IMR-90 (cell line): ENCODE measurements around the gene CLK4. TPM values are rescaled to one million over a fixed set of nuclear protein-coding genes. Genes with fewer than 3 reads are reported as not detected.

Experiments used
- ATAC-seq: fragments of 200-7000 bp; cut with Tn5 transposase; 2 replicates; pipeline ENCODE4 v1.9.1; 2020; ENCODE audit warnings: low read depth, mild to moderate bottlenecking, moderate library complexity
- BruUV-seq: library from RNA; stranded (reverse); fragments of 400-500 nt; replicated peaks from 2 replicates; lab custom pipeline; 2021; lab: Mats Ljungman, UMichigan
- CTCF ChIA-PET: fragments of 300-600 bp; formaldehyde crosslinking; extraction: SDS; loops from one replicate; lab custom pipeline; 2021; ENCODE audit warnings: antibody characterized with exemption; lab: Yijun Ruan, JAX
- POLR2A ChIA-PET: fragments of 300-600 bp; sonication (Branson Sonifier 250); formaldehyde crosslinking; loops from one replicate; lab custom pipeline; 2022; ENCODE audit warnings: antibody characterized with exemption; ENCODE audit not compliant: unreplicated experiment; lab: Charles Lee
- DNase-seq: peaks from one replicate; pipeline ENCODE4 v3.0.0; 2013
- H2AFZ ChIP-seq: replicated peaks from 2 replicates; pipeline ENCODE3; 2013; ENCODE audit warnings: low read length, mild to moderate bottlenecking; ENCODE audit not compliant: poor library complexity
- H2AK5ac ChIP-seq: 2 replicates; pipeline ENCODE4 v1.6.1; 2013; ENCODE audit warnings: low read depth, low read length, inconsistent platforms
- H2AK9ac ChIP-seq: replicated peaks from 2 replicates; pipeline ENCODE3; 2013; ENCODE audit warnings: mild to moderate bottlenecking, low read depth, low read length, moderate library complexity; ENCODE audit not compliant: poor library complexity
- H2BK120ac ChIP-seq: 2 replicates; pipeline ENCODE4 v1.6.1; 2013; ENCODE audit warnings: low read depth, low read length, inconsistent platforms
- H2BK15ac ChIP-seq: 3 replicates; pipeline ENCODE4 v1.6.1; 2013; ENCODE audit warnings: low read depth, low read length, inconsistent platforms
- H2BK20ac ChIP-seq: 2 replicates; pipeline ENCODE4 v1.6.1; 2013; ENCODE audit warnings: low read depth, mild to moderate bottlenecking, inconsistent platforms, low read length, moderate library complexity
- H2BK5ac ChIP-seq: 2 replicates; pipeline ENCODE4 v1.6.1; 2013; ENCODE audit warnings: mild to moderate bottlenecking, low read depth, low read length, inconsistent platforms; ENCODE audit not compliant: poor library complexity, severe bottlenecking
- H3K14ac ChIP-seq: replicated peaks from 2 replicates; pipeline ENCODE4 v1.6.1; 2013; ENCODE audit warnings: low read depth, low read length, inconsistent platforms
- H3K18ac ChIP-seq: 2 replicates; pipeline ENCODE4 v1.6.1; 2013; ENCODE audit warnings: low read depth, low read length, control low read depth
- H3K23ac ChIP-seq: 2 replicates; pipeline ENCODE4 v1.6.1; 2013; ENCODE audit warnings: low read depth, low read length, inconsistent platforms
- H3K27ac ChIP-seq: 2 replicates; pipeline ENCODE4 v1.5.1; 2013; ENCODE audit warnings: mild to moderate bottlenecking, control low read depth, low read length; ENCODE audit not compliant: insufficient read depth
- H3K27me3 ChIP-seq: 2 replicates; pipeline ENCODE4 v1.6.1; 2013; ENCODE audit warnings: low read length; ENCODE audit not compliant: control insufficient read depth, insufficient read depth
- H3K36me3 ChIP-seq: 2 replicates; pipeline ENCODE4 v1.6.1; 2013; ENCODE audit warnings: low read length, mixed read lengths; ENCODE audit not compliant: control insufficient read depth, insufficient read depth
- H3K4ac ChIP-seq: 2 replicates; pipeline ENCODE4 v1.6.1; 2013; ENCODE audit warnings: low read depth, low read length, inconsistent platforms
- H3K4me1 ChIP-seq: 2 replicates; pipeline ENCODE4 v1.6.1; 2013; ENCODE audit warnings: low read length, mixed read lengths; ENCODE audit not compliant: control insufficient read depth, insufficient read depth
- H3K4me2 ChIP-seq: 2 replicates; pipeline ENCODE4 v1.6.1; 2013; ENCODE audit warnings: low read depth, mild to moderate bottlenecking, control low read depth, low read length, moderate library complexity
- H3K4me3 ChIP-seq: 2 replicates; pipeline ENCODE4 v1.5.1; 2013; ENCODE audit warnings: low read depth, mild to moderate bottlenecking, control low read depth, low read length, moderate library complexity; ENCODE audit not compliant: insufficient read depth
- H3K56ac ChIP-seq: 2 replicates; pipeline ENCODE4 v1.6.1; 2013; ENCODE audit warnings: low read length, inconsistent platforms; ENCODE audit not compliant: insufficient read depth; ENCODE audit errors: extremely low read depth
- H3K79me1 ChIP-seq, 2 experiments: 2 replicates each; pipeline ENCODE4 v1.6.1; 2013; ENCODE audit warnings: low read length in 2 of 2, inconsistent platforms in 1 of 2, low read depth in 1 of 2
- H3K9ac ChIP-seq: 2 replicates; pipeline ENCODE4 v1.6.1; 2013; ENCODE audit warnings: low read depth, low read length, control low read depth
- H3K9me1 ChIP-seq: 2 replicates; pipeline ENCODE4 v1.6.1; 2013; ENCODE audit warnings: low read length, inconsistent platforms; ENCODE audit not compliant: insufficient read depth
- H3K9me3 ChIP-seq: 2 replicates; pipeline ENCODE4 v1.6.1; 2013; ENCODE audit warnings: low read length; ENCODE audit not compliant: control insufficient read depth, insufficient read depth
- H4K20me1 ChIP-seq: 2 replicates; pipeline ENCODE4 v1.6.1; 2013; ENCODE audit warnings: low read length, inconsistent platforms; ENCODE audit not compliant: insufficient read depth
- H4K5ac ChIP-seq: 2 replicates; pipeline ENCODE4 v1.6.1; 2013; ENCODE audit warnings: mild to moderate bottlenecking, low read depth, low read length, control low read depth
- H4K8ac ChIP-seq, 2 experiments: 2 replicates each; pipeline ENCODE4 v1.6.1; 2013; ENCODE audit warnings: low read depth in 2 of 2, low read length in 2 of 2, control low read depth in 1 of 2, inconsistent platforms in 1 of 2
- H4K91ac ChIP-seq: 2 replicates; pipeline ENCODE4 v1.6.1; 2013; ENCODE audit warnings: low read depth, low read length, inconsistent platforms; ENCODE audit not compliant: insufficient read depth
- CTCF ChIP-seq: conservative IDR thresholded peaks from 2 replicates; pipeline ENCODE4 v1.5.1; 2012; ENCODE audit warnings: mild to moderate bottlenecking, low read depth, low read length, improper control_type of control experiment
- NFE2L2 ChIP-seq: fragments of 150-350 bp; IDR thresholded peaks from 2 replicates; pipeline ENCODE4 v1.6.1; 2016; ENCODE audit warnings: low read depth, mild to moderate bottlenecking, low read length
- RAD21 ChIP-seq: IDR thresholded peaks from 2 replicates; pipeline ENCODE4 v1.6.1; 2012; ENCODE audit warnings: low read length, improper control_type of control experiment
- WGBS, 2 experiments: methylation state at CpG; one replicate each; pipeline versions ENCODE4 v1.1.5 to v1.1.7; 2013; ENCODE audit warnings: missing lambda C conversion rate in 2 of 2; ENCODE audit not compliant: insufficient read length in 1 of 2; ENCODE audit errors: extremely low coverage in 2 of 2; 5-methylcytosine and 5-hydroxymethylcytosine counted together
- dilution Hi-C: fragments of 300-500 bp; cut with HindIII; formaldehyde crosslinking; loops from one replicate; pipeline ENCODE4 v1.14.3; 2018; ENCODE audit warnings: low sequenced_read_pairs; ENCODE audit not compliant: unreplicated experiment
- in situ Hi-C: fragments of 300-500 bp; cut with MboI; formaldehyde crosslinking; loops from 3 replicates; pipeline ENCODE4 v1.14.3; 2019; ENCODE audit warnings: low sequenced_read_pairs, inconsistent platforms, mixed read lengths
- intact Hi-C: fragments of 100-400 bp; cut with micrococcal nuclease; formaldehyde crosslinking; loops from 2 replicates; pipeline ENCODE4 v1.10.0; 2022
- polyA plus RNA-seq, 3 experiments: library from polyadenylated mRNA; depleted of rRNA; stranded (reverse); fragments of >200 nt; gene quantifications; 2 replicates each; pipeline ENCODE4 v1.2.3, GENCODE V29; 2012; ENCODE audit warnings: low replicate concordance in 1 of 3
- total RNA-seq: library from RNA; depleted of rRNA; stranded (reverse); fragments of >200 nt; gene quantifications from 2 replicates; pipeline ENCODE4 v1.2.3, GENCODE V29; 2012

Gene CLK4
- total and polyA plus RNA-seq, 2 of the 4 experiments (the other 2 are of a cell fraction): 8.2 to 11.9 TPM

GRCh38 chr5:178573216-178573615 lies 53.6 kb downstream of the CLK4 start:
- WGBS, 2 experiments: no CpG with 5 or more reads among the region's 7 CpGs

More at GRCh38 chr5:178573216-178573615, 53.6 kb downstream of the CLK4 start:
- Histone ChIP-seq H3K14ac (no peak overlapping the region), H3K56ac (no peak overlapping the region), H3K9me3 (peaks cover 14% of the 10 kb centered on the region), H2AK5ac (no peak overlapping the region), H4K5ac (no peak overlapping the region), H2BK5ac (no peak overlapping the region), H3K18ac (no peak overlapping the region), H3K36me3 (no peaks in the 10 kb centered on the region), H3K27me3 (no peaks in the 10 kb centered on the region), H2AFZ (no peak overlapping the region), H4K8ac (no peak overlapping the region), H3K4ac (no peak overlapping the region), H3K9ac (no peak overlapping the region), H3K9me1 (no peaks in the 10 kb centered on the region), H2AK9ac (no peak overlapping the region), H3K4me1 (no peaks in the 10 kb centered on the region), H4K20me1 (no peaks in the 10 kb centered on the region), H4K91ac (no peak overlapping the region), H3K79me1 (no peaks in the 10 kb centered on the region), H2BK15ac (no peak overlapping the region), H2BK120ac (no peak overlapping the region), H3K4me3 (no peak overlapping the region), H3K23ac (no peak overlapping the region), H3K4me2 (no peak overlapping the region), H2BK20ac (no peak overlapping the region), H3K27ac (no peak overlapping the region)
- no TSS peak for BruUV-seq
- dilution Hi-C loops: no loop called here
- ChIA-PET CTCF (no interaction called here), POLR2A (no interaction called here)
- ATAC-seq: no peak
- no peak for DNase-seq
- in situ Hi-C loops: no loop called here
- no peak for TF ChIP-seq NFE2L2
- no peak for TF ChIP-seq RAD21
- no peak for TF ChIP-seq CTCF
- intact Hi-C loops: no loop called here
